ENCODE data around the gene SETD7. TPM values are rescaled to one million over a fixed set of nuclear protein-coding genes. Genes with fewer than 3 reads are reported as not detected.

SETD7 gene
- total RNA-seq, 2 experiments from 2014 or later = 12.4 to 12.5 TPM

DNA sequence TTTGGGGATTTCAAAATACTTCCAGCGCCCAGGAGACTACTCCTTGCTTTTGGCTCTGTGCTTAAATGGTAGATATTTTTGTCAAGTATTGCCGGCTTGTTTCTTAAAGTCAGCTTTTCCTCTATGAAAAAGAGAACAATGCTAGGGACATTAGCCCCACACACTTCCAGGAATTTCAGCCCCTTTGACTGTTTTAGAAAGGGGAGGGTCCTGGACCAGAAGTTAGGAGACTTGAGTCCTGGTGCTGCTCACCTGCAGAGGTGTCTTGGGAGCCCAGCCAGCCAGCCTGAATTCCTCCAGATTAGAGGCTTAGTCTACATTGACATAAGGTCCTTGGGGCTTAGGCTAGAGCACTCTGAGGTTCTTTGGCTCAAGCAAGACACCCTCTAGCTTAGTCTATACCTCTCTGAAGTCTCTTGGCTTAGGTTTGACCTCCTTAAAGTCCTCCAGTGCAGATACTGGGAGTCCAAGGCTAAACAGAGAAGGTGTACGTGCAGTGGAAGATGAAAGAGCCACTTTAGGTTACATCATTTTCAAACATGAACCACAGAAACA is 1.6 kb upstream of the SETD7 start:
- Mint-ChIP-seq H3K36me3 (ENCODE audit: low read depth) (peaks cover 4% of the 10 kb centered on the region), H3K4me3 (peak overlapping the region; percentile 96), H3K9me3 (ENCODE audit: low read depth) (no peaks in the 10 kb centered on the region), H3K27me3 (no peaks in the 10 kb centered on the region), H3K4me1 (peaks cover 55% of the 10 kb centered on the region), H3K27ac (peak overlapping the region; percentile 90)
- ChIA-PET CTCF (interaction anchor here (1.0 to 1.5 kb wide), 3 partner anchors 14 to 94 kb away, joined by 3 read pairs; no protein-coding TSS in a partner anchor), POLR2A (interaction anchor here (1.2 to 1.5 kb wide), 2 partner anchors 100 to 256 kb away, joined by 4 to 9 read pairs; partner anchors contain the start of gene NAA15)
- DNase-seq = peak; percentile 24
- ATAC-seq = no peak
- intact Hi-C loops (cut with DNase I, micrococcal nuclease) = loop anchor here (2.0 to 10.0 kb wide), 9 partner anchors 99 to 1665 kb away; partner anchors contain the start of genes ELMOD2 (in 2 of the 2), NOCT (in 1 of the 2), SCOC (in 1 of the 2) and ZNF330 (in 1 of the 2)

DNA sequence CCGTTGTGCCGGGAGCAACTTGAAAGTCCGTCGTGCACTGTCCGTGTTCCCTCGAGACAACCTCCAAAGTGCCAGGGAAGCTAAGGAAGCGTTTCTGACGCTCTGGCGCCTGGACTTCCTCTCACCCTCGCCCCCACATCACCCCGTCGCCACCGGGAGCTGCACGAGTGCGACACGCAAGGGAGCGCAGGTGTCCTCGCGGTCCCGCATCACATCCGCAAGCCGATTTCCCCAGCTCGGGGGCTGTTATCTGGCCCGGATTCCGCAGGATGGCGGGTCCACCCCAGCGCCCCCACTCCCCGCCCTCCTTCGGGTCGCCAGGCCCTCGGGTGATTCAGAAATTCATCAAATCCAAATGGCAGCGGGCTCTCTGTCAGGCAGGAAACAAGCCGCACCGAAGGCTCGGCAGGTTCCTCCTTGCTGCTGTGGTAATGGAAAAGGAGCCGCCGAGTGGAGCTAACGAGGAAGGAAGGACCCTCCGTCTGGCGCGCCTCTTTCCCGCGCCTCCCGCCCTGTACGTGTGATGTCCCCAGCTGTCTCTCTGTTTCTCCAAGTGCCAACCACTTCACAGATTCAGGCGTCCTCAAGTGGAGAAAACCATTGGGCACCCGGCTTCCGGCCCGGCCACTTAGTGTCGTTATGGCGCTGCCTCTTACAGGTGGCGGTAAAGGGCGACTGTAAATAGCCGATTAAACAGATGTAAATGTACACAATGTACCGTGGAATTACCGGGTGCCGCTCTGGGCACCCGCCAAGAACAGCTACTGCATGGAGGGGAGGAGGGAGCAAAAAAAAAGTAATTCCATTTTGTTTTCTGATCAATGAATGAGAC is 921 bp upstream of the SETD7 start:
- Mint-ChIP-seq H3K36me3 (ENCODE audit: low read depth) (peaks cover 4% of the 10 kb centered on the region), H3K27me3 (no peaks in the 10 kb centered on the region), H3K27ac (peak overlapping the region; percentile 90), H3K4me1 (peaks cover 55% of the 10 kb centered on the region), H3K4me3 (peak overlapping the region; percentile 96), H3K9me3 (ENCODE audit: low read depth) (no peaks in the 10 kb centered on the region)
- DNase-seq (peak; percentile 80), ATAC-seq (peak; percentile 27)
- POLR2A ChIA-PET = interaction anchor here (0.5 to 1.5 kb wide), 4 partner anchors 101 to 259 kb away, joined by 3 to 9 read pairs (median 4); partner anchors contain the start of gene NAA15
- CTCF ChIA-PET = interaction anchor here (1.0 to 1.5 kb wide), 5 partner anchors 15 to 101 kb away, joined by 3 to 4 read pairs (median 3); no protein-coding TSS in a partner anchor
- intact Hi-C loops (cut with DNase I, micrococcal nuclease) = loop anchor here (1.0 to 10.0 kb wide), 12 partner anchors 100 to 1665 kb away; partner anchors contain the start of genes ELMOD2 (in 2 of the 2), NAA15 (in 1 of the 2), NOCT (in 1 of the 2) and SCOC (in 1 of the 2)

- POLR2A ChIA-PET = interaction anchor here (1.2 kb wide), 1 partner anchor 19 kb away, joined by 3 read pairs; no protein-coding TSS in a partner anchor
- Mint-ChIP-seq H3K4me1 (peaks cover 51% of the 10 kb centered on the region), H3K36me3 (ENCODE audit: low read depth) (peaks cover 4% of the 10 kb centered on the region), H3K4me3 (peak overlapping the region; percentile 96), H3K27ac (peak overlapping the region; percentile 90), H3K9me3 (ENCODE audit: low read depth) (no peaks in the 10 kb centered on the region), H3K27me3 (no peaks in the 10 kb centered on the region)
- DNase-seq = no peak
- CTCF ChIA-PET = interaction anchor here (1.1 to 1.6 kb wide), 3 partner anchors 14 to 102 kb away, joined by 3 to 5 read pairs (median 4); no protein-coding TSS in a partner anchor
- intact Hi-C loops (cut with DNase I, micrococcal nuclease) = loop anchor here (1.0 to 10.0 kb wide), 15 partner anchors 101 to 1667 kb away; partner anchors contain the start of genes ELMOD2 (in 2 of the 2), NOCT (in 2 of the 2), ELF2 (in 1 of the 2) and NAA15 (in 1 of the 2)
- ATAC-seq = peak; percentile 1
Observed at GRCh38 chr4:139555705-139556070, 331 bp downstream of the SETD7 start.

GRCh38 chr4:139554893-139555704 is 920 bp downstream of the SETD7 start:
- H3K27me3 Mint-ChIP-seq = no peaks in the 10 kb centered on the region
- H3K4me1 Mint-ChIP-seq = peaks cover 45% of the 10 kb centered on the region
- peak; percentile 76 for ATAC-seq
- intact Hi-C loops (cut with DNase I, micrococcal nuclease) = loop anchor here (1.0 to 10.0 kb wide), 12 partner anchors 102 to 1667 kb away; partner anchors contain the start of genes ELMOD2 (in 2 of the 2), NOCT (in 2 of the 2), ELF2 (in 1 of the 2) and SCOC (in 1 of the 2)
- no peaks in the 10 kb centered on the region for H3K9me3 Mint-ChIP-seq (ENCODE audit: low read depth)
- peak overlapping the region; percentile 96 for H3K4me3 Mint-ChIP-seq
- CTCF ChIA-PET = interaction anchor here (1.0 to 1.7 kb wide), 4 partner anchors 10 to 102 kb away, joined by 3 to 5 read pairs (median 4); no protein-coding TSS in a partner anchor
- POLR2A ChIA-PET = interaction anchor here (0.7 to 1.2 kb wide), 2 partner anchors 19 to 102 kb away, joined by 3 to 9 read pairs; no protein-coding TSS in a partner anchor
- peaks cover 4% of the 10 kb centered on the region for H3K36me3 Mint-ChIP-seq (ENCODE audit: low read depth)
- DNase-seq = peak; percentile 91
- peak overlapping the region; percentile 91 for H3K27ac Mint-ChIP-seq

GRCh38 chr4:139554642-139554892 is 1.5 kb downstream of the SETD7 start:
- H3K27ac Mint-ChIP-seq = peak overlapping the region; percentile 91
- peak overlapping the region; percentile 96 for H3K4me3 Mint-ChIP-seq
- peaks cover 44% of the 10 kb centered on the region for H3K4me1 Mint-ChIP-seq
- ChIA-PET POLR2A (interaction anchor here (0.6 kb wide), 1 partner anchor 173 kb away, joined by 3 read pairs; no protein-coding TSS in a partner anchor), CTCF (interaction anchor here (1.0 to 1.7 kb wide), 4 partner anchors 10 to 103 kb away, joined by 3 to 5 read pairs (median 4); no protein-coding TSS in a partner anchor)
- ATAC-seq = no peak
- H3K9me3 Mint-ChIP-seq (ENCODE audit: low read depth) = no peaks in the 10 kb centered on the region
- DNase-seq = no peak
- H3K36me3 Mint-ChIP-seq (ENCODE audit: low read depth) = peaks cover 4% of the 10 kb centered on the region
- H3K27me3 Mint-ChIP-seq = no peaks in the 10 kb centered on the region
- intact Hi-C loops (cut with DNase I, micrococcal nuclease) = loop anchor here in 1 of 2 experiments (10.0 kb wide), 1 partner anchor 540 kb away; the partner anchor contains the start of gene NOCT

GRCh38 chr4:139553751-139554641 is 2.0 kb downstream of the SETD7 start:
- no peaks in the 10 kb centered on the region for H3K9me3 Mint-ChIP-seq (ENCODE audit: low read depth)
- intact Hi-C loops (cut with DNase I, micrococcal nuclease) = loop anchor here in 1 of 2 experiments (10.0 kb wide), 1 partner anchor 539 kb away; the partner anchor contains the start of gene NOCT
- H3K4me1 Mint-ChIP-seq = peaks cover 40% of the 10 kb centered on the region
- ATAC-seq (no peak), DNase-seq (no peak)
- no peak overlapping the region for H3K27ac Mint-ChIP-seq
- H3K36me3 Mint-ChIP-seq (ENCODE audit: low read depth) = peaks cover 4% of the 10 kb centered on the region
- ChIA-PET POLR2A (interaction anchor here (0.6 to 0.7 kb wide), 2 partner anchors 127 to 173 kb away, joined by 3 read pairs; no protein-coding TSS in a partner anchor), CTCF (interaction anchor here (1.0 to 1.7 kb wide), 4 partner anchors 9 to 103 kb away, joined by 3 to 5 read pairs (median 4); no protein-coding TSS in a partner anchor)
- H3K4me3 Mint-ChIP-seq = peak overlapping the region; percentile 96
- no peaks in the 10 kb centered on the region for H3K27me3 Mint-ChIP-seq

GRCh38 chr4:139552517-139553307 is 3.3 kb downstream of the SETD7 start:
- Mint-ChIP-seq H3K36me3 (ENCODE audit: low read depth) (peaks cover 4% of the 10 kb centered on the region), H3K27me3 (no peaks in the 10 kb centered on the region), H3K4me3 (no peak overlapping the region), H3K9me3 (ENCODE audit: low read depth) (no peaks in the 10 kb centered on the region), H3K4me1 (peaks cover 31% of the 10 kb centered on the region), H3K27ac (no peak overlapping the region)
- ChIA-PET POLR2A (interaction anchor here (0.6 to 0.7 kb wide), 2 partner anchors 79 to 128 kb away, joined by 3 to 4 read pairs; no protein-coding TSS in a partner anchor), CTCF (interaction anchor here (1.3 kb wide), 1 partner anchor 51 kb away, joined by 3 read pairs; no protein-coding TSS in a partner anchor)
- DNase-seq = no peak
- ATAC-seq = no peak
- intact Hi-C loops (cut with DNase I, micrococcal nuclease) = loop anchor here in 1 of 2 experiments (10.0 kb wide), 1 partner anchor 538 kb away; the partner anchor contains the start of gene NOCT

DNA sequence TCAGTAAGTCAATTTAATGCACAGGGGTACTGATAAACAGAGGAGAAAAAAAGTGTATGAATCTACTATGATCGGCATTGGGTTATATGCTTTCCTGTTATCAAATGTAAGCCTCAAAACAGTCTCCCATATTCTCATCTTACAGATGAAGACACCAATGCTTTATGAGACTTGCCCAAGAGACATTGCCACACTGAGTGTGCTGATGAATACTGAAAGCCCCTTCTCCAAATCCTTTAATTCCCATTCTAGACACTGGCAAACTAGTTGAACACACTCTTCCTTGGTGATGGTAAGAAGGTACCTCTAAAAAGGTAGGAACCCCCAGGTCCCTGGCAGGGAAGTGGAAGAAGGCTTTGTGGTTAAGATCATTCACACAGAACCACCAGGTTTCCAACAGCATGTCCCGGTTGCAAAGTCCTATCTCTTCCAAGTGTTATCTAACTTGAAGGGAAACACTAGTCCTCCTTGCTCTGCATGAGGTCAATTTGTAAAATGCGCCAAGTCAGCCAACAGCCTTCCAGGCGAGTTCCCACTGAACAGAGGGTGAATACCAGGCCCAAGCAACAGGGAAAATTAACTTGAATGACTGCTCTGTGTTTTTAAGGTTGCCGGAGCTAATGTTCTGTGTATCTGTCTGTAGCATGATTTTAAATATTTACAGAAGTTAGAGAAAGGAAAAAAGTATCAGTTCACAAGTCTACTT is 5.1 kb downstream of the SETD7 start:
- Mint-ChIP-seq H3K4me1 (peaks cover 22% of the 10 kb centered on the region), H3K27me3 (no peaks in the 10 kb centered on the region), H3K9me3 (ENCODE audit: low read depth) (no peaks in the 10 kb centered on the region), H3K36me3 (ENCODE audit: low read depth) (peaks cover 17% of the 10 kb centered on the region), H3K27ac (no peak overlapping the region), H3K4me3 (no peak overlapping the region)
- DNase-seq (no peak), ATAC-seq (no peak)
- ChIA-PET POLR2A (no interaction called here), CTCF (interaction anchor here (1.2 kb wide), 2 partner anchors 9 to 20 kb away, joined by 4 read pairs; no protein-coding TSS in a partner anchor)
- intact Hi-C loops (cut with DNase I, micrococcal nuclease) = loop anchor here in 1 of 2 experiments (10.0 kb wide), 1 partner anchor 536 kb away; the partner anchor contains the start of gene NOCT
